NCI-H2227 treated with DMSO at 0.1 percent for 48 hours (cell line): ENCODE measurements around the gene SIAH2.

Source experiments
- DNase-seq: peaks from one replicate; lab custom pipeline; 2025; lab: John Stamatoyannopoulos, UW

The SIAH2 gene

DNA sequence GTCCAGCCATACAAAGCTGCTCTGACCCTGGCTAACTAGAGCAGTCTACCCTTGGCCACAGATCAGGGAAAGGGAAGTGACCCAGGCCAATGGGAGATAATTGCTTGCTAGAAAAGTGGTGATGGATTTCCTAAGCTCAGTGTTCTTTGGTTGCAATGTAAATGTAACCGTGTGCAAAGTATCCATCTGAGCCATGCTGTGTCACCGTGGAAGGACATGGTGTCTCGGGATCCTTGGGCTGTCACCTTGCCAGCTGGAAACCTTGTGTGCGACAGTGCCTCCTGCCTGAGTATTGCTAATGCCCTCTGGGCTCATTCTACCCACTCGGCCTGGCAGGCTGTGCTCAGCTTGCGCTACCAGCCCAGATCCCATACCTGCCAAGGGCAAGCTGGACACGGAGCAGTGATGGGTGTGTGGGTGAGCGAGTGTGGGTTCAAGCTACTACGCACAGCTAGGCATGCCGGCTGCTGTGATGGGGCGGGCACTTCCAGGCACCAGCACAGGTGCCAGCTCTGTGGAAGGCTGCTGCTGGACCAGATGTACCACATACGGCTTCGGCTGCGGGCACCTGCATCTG, 10.7 kb upstream of the SIAH2 start:
- DNase-seq = no peak

DNA sequence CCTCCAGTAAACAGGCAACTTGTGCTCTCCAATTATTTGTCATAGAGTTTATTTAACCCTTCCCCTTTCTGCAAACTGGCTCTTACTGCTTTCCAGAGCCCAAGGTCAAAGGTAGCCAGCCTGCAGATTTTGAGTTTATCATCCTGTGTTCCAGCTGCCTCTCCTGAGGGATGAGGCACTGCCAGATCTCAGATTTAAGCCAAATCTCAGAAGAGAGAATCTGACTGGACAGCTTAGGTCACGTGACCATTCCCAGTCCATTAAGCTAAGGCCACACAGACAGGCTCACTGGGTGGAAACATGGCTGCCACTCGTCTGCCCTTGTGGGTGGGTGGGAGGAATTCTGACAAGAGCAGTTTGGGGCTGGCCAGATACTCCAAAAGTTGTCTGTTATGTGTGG, 8.6 kb upstream of the SIAH2 start:
- DNase-seq = no peak

DNA sequence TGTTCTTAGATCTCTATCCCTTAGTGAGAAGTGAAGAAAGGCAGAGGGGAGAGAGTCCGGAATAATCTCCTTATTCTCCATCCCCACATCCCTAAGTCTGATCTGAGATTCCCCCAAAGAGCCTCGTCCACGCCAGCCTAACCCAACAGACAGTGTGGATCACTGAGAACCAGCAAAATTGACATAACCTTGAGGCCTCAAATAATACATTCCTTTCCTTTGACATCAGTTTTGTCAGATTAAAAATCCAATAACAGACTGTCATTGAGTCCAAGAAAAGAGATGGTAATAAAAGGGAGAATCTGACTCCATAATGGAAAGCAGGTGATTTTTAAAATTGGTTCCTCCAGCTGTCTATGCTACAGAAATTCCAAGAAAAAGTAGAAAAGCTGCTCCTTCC, 7.7 kb upstream of the SIAH2 start:
- no peak for DNase-seq

DNA sequence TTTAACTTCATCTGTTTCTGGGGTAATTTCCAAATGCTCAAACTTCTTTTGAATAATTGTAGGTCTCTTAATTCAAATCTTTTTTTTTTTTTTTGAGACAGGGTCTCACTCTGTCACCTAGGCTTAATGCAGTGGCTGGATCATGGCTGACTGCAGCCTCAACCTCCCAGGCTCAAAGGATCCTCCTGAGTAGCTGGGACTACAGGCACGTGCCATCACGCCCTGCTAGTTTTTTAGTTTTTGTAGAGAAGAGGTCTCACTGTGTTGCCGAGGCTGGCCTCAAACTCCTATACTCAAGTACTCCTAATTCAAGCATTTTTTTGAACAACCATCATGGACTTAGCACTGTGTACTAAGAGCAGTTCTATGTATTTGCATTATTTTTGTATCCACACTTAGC, 3.8 kb upstream of the SIAH2 start:
- no peak for DNase-seq

DNA sequence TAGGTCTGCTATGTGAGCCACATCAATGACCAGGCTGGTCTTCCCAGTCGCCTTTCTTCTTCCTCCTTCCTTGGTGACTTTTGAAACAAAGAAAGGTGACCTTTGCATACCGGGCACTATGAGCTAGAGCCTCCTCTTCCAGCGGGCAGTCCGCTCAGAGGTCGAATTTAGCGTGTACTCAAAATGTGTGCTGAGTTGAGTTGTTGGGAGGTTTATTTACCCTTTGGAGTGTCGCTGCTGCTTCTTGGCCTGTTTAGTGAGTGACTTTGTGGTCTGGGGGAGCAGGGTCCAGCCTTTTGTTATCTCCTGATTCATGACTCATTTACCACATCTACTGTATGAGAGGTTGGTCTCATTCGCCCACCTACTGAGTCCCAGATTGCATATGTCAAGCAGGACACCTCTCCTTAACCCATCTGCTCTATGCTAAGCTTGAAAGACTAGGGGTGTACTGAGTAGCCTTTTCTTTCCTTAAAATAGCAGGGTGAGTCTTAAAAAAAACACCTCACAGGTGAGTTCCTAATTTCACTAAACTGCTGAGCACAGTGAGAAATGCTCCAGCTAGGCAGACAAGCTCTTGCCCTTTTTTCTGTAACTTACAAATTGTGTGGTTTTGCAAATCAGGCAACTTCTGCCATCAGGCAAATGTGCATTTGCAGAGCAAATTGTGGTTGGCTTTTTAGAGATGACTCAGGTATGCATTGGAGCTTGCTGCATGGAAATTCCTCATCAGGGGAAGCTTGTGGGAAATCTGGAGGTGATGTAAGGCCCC, 3.2 kb upstream of the SIAH2 start:
- DNase-seq = no peak

DNA sequence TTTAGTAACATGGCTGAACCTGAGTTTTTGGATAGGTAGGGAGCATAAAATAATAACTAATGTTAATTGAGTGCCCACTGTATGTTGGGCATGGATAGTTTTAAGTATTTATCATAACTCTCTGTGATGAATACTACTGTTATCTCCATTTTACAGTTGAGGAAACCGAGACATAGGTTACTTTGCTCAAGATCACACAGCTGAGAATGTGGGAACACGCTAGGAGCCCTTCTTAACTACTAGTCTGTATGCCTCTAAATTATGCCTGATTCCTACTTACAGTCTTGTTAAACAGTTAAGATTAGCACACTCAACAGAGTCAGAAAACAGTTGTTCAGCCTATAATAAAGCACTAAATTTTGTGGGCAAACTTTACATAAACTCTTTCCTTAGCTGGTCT, 2.0 kb upstream of the SIAH2 start:
- DNase-seq = no peak

DNA sequence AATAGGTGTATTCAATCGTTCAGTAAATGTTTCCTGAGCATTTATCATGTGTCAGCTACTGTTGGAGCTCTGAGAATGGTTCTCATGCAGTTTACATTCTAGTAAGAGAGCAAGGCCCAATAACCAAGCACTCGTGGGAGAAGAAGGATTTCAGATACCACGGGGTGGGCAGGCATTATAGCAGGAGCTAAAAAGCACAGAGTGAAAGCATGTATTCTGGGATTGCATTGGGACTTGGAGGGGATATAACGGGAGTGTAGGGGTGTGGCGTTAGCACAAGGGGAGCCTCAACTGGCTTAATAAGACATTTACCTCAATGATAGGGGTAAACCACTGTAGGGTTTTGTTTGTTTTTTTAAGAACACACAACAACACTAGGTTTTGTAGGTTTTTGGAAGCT, 1.6 kb upstream of the SIAH2 start:
- no peak for DNase-seq

DNA sequence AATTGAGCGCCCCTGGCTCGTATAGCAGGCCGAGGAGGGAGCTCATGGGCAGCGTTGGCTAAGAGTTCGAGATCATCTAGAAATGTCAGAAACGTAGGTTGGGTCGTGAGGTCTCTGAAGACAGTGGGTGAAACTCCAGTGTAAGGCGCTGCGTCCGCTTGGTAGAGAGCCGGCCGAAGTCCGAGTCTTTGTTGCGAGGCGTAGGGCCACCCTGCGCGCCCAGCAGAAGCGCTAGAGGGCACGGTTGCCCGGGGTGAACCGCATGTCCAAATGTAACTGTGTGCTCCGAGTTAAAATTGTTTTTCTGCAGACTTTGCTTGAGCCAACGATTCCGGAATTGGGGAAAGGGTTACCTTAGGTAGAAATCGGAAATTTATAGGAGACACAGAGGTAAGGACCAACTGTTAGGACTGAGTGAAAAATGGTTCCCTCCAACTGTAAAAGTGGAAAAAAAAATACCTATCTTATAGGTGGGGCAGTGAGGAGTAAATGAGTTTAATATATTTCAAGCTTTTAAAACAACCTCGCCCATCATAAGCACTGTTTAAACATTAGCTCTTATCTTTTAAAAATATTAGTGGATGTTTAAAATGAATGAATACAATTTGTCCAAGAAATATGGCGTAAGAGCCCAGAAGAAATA, 993 bp upstream of the SIAH2 start:
- DNase-seq = peak; percentile 34

DNA sequence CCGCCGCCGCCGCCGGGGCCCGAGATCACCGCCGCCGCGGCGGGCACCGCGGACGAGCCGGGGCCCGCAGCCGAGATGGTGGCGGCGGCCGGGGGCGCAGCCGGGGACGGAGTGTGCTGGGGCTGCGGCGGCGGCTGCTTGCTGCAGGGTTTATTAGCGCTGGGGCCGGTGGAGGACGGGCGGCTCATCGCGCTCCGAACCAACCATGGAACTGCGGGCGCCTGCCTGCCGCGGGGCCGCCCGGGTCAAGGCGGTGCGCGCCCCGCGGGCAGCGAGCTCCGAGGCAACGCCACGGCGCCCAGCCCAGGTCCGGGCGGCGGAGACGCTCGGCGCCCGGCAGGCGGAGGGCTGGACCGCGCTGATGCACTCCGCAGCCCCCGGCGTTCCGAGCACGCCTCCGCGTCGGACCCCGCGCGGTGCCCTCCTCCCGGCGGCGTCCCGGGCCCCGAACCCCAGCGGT, 277 bp downstream of the SIAH2 start:
- DNase-seq = no peak

DNA sequence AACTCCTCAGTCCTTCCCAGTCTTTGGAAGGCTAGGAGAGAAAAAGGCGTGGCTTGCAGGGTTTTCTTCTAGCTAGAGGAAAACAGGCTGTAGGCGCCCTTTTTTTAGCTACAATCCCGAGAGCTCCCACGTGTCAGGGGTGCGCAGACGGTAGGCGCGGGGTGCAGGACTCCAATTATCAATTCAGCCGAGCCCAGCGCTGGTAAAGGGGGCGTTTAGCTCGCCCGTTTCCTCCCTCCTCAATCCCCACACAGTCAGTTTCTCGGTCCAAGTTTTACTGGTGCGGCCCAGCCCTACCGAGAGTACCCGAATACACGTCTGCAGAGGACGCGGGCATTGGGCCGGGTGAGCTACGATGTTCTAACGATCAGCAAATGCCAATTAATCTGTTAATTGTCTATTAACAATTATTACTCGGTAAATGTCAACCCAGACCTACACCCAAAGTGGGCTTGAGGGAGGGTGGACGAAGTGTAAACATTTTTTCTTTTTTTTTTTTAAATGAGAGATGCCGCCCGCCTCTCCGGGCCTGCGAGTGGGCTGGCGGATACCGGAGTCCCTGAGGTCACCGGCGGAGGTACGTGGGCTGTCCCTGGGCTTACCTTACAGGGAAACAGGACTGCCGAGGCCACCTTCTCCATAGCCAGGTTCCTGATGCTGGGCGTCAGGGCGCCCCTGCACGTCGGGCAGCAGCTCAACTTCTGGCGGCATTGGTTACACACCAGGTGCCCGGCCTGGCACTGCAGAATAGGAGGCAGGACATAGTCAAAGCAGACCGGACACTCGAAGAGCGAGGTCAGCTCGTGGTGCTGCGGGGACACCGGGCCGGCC, 923 bp downstream of the SIAH2 start:
- peak; percentile 19 for DNase-seq

DNA sequence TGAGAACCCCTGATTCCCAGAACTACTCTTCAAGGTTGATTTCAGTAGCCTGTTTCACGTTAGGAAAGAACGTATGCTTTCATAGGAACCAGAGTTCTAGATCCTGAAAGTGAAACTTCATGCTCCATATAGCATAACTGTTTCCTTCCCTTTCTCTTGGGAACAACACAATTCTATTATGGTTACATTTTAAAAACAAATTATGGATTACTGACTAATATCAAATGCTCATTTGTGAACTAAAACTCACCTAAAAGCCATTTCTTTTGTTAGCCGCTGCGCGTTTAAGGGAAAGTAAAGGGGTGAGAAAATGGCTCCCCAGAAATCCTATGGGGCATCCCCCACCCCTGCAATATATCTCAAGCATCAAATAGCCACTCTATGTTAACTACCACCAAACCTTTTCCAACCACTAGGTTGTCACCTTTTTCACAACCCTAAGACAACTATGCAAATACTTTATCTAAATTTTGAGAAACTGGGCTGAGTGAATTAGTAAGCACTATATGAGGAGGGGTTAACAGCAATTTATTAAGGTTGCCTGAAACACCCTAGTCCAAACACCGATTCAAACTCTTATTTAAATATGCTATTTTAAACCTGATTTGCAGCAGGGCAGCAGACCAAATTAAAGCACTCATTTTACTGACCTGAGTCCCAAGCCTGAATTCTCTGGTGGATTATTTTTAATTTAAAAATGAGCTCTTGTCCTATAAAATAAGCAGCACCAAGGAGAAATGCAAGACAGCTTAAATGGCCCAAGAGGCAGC, 2.4 kb downstream of the SIAH2 start:
- DNase-seq = no peak

DNA sequence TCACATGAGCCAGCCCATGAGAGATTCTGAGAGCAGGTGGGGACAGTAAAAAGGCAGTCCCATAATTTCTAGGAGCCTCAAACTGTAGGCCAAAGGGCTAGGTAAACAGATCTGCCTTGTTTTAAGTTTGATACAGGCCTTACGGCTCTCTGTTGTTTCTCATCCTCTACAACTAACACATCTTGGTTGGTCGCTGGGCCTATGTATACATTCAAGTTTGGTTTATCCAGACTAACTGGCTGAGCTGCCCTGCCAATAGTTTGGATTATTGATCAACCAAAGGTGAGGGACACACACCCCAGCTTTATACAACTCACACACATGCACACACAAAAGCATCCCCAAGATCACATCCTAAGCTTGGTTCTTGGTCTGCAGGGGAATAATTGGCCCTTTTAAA, 3.0 kb downstream of the SIAH2 start:
- DNase-seq = no peak

DNA sequence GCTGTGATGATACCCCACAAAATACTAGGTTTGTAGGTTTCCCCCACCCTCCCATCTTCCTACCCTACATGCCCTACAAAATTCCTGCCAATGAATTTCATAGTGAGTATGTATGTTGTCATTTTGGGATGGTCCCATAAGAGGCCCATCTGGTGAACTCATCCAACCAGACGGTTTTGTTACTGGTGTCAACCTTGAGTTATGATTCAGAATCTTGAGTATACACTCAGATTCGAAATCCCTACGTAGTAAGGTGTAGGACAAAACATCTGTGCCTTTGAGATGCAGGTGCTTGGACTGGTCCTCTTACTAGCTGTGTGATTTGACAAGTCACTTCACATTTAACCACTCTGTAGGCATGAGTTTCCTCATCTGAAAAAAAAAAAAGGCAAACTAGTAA, 3.6 kb downstream of the SIAH2 start:
- DNase-seq = no peak

DNA sequence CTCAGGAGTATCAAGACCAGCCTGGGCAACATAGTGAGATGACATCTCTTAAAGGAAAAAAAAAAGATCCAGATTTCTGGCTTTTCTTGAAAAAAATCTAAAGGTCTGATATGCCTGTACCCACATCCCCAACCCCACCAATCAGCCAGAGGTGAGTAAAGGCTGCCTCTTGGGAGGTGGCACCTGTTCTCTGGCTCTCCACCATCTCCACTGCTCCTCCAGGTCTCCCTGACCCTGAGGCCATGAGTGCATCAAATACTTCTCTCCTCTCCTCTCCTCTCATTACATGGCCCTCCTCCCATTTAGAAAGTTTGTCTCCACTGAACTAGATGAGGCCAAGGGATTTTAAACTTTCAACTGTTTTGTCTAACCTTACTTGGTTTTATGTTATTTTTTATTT, 5.2 kb downstream of the SIAH2 start:
- no peak for DNase-seq

DNA sequence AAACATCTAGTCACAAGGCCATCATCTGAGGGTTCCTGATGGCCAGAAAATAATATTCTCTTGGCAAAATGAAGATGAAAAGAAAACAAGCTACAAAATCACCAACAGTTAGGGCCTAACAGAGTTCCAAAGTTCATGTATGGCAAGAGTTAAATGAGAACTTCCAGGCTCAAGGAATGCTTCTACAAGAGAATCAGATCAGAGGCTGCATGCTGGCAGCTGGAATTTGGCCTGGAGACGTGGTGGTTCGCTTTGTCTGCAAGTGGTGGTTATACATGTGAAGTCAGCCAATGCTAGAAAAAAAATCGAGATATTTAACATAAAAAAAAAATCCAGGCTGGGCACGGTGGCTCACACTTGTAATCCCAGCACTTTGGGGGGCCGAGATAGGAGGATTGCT, 5.6 kb downstream of the SIAH2 start:
- no peak for DNase-seq

DNA sequence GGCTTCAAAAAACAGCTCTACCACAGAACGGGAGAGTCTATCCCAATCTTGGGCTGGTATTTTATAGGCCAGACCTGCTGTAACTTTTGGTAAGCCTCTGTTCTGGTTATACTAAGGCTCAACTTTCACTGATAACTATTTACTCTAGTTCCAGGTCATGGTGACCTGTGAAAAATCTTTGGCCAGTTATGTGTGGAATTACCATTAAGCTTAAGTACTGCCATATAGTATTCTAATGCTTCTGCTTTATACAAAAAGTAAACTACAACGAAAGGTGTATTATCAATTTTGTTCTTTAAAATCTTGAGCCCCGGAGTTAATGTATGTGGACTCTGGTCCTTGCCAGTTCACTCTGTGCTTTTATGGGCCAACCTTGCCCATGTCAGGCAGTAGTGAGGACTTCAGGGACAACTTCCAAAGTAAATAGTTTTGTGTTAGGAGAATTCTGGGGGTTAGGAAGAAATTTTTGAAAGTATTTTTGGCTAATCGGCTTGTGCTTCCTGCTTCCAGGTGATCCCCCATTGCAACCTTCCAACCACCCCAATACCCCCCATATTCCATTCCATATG, 6.4 kb downstream of the SIAH2 start:
- no peak for DNase-seq

DNA sequence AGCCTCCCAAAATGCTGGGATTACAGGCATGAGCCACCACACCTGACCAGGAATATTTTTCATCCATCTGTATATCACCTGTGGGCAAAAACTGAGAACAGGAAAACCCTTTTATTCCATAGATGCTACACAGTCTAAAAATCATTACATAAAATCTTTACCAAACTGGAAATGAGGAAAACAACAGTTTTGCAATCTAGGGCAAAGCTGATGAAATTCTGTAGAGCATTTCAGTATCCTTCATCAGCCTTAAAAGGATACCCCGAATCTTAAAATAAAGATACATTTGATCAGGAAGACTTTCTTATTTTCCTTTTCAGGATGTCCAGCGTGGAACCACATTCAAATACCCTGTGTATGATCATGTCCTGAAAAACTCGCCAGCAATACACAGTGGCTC, 7.1 kb downstream of the SIAH2 start:
- no peak for DNase-seq

DNA sequence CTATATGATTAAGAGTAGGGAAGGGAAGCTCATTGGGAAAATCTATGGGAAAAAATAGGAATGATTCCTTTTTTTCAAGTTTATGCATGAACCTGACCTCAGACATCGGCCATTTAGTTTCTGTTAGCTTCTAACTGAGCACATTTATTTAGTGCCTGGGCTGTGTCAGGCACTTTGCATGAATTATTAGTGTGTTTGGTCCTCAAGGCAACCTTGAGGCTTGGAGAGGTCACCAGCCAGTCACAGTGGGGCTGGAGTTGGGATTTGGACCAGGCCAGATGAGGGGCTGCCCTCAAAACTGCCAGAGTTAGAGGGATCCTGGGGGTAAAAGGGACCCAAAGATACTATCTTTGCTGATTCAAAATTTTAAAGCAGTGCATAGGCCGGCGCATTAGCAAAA, 8.1 kb downstream of the SIAH2 start:
- no peak for DNase-seq

DNA sequence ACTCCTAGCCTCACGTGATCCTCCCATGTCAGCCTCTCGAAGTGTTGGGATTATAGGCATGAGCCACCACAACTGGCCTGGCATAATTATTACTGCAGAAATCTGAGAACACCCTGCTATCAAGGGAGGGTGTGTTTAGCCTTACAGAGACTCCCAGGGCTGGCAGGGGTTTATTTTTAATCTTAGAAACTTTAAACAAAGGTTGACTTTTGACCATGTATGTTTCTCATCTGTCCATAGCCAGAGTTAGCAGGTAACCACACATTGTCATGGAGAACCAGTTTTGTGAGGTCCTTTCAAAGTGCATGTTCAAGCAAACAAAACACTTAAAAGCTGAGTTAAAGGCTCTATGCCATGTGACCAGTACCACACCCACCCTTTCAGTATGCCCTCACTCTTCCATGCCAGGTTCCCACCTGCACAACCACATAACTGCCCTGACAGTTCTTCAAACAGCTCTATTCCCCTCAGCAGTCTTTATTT, 11.1 kb downstream of the SIAH2 start:
- DNase-seq = no peak

DNA sequence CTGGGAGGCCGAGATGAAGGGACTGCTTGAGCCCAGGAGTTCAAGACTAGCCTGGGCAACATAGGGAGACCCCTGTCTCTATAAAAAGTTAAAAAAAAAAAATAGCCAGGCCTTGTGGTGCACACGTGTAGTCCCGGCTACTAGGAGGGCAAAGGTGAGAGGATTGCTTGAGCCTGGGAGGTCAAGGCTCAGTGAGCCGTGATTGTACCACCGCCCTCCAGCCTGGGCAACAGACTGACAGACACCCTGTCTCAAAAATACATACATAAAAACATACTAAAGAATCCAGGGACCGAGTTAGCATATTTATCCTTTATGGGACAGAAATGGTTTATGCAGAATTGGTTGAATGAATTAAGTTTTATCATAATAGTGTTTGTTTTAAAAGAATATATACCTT, 13.7 kb downstream of the SIAH2 start:
- no peak for DNase-seq

DNA sequence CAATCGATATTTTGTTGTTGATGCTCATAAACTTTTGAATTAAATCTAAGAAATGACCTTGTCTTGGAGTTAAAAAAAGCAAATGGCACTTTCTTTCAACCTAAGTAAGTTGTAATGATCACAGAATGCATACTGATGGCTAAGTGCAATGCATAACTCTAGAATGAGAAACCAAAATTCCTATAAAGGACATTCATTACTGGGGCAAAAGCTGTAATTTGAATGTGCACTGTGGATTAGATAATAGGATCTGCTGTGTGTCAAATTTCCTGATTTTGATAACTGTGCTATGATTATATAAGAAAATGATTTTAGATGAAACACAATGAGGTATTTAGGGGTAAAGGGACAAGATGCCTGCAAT, 14.3 kb downstream of the SIAH2 start:
- DNase-seq = no peak
